CD4-positive, alpha-beta T cell (primary cell): ENCODE results near the gene EPC2. TPM values are rescaled to one million over a fixed set of nuclear protein-coding genes. Genes with fewer than 3 reads are reported as not detected.
A peak's percentile ranks its signal among the peaks of the same experiment; 100 is the strongest.
"Not testable (repeated sequence)": the region's sequence is repeated elsewhere in the genome, so short reads cannot be mapped to it uniquely, and the experiment has no call there.

Experiments
- ATAC-seq: fragments of 200-7000 bp; cut with Tn5 transposase; one replicate; pipeline ENCODE4 v1.10.0; 2022; ENCODE audit warnings: mild to moderate bottlenecking; ENCODE audit not compliant: poor library complexity
- CTCF ChIA-PET: fragments of 350-600 bp; sonication (Branson Sonifier 250); formaldehyde crosslinking; loops from one replicate; lab custom pipeline; 2021; ENCODE audit warnings: antibody characterized with exemption, inconsistent platforms; lab: Charles Lee
- POLR2A ChIA-PET: fragments of 350-600 bp; sonication (Branson Sonifier 250); formaldehyde crosslinking; loops from one replicate; lab custom pipeline; 2021; ENCODE audit warnings: antibody characterized with exemption, inconsistent platforms; lab: Charles Lee
- DNase-seq, 14 experiments: peaks; one replicate each; pipeline ENCODE4 v3.0.0-alpha.2; 2013 to 2020; ENCODE audit warnings: mixed read lengths in 2 of 14
- H3K27ac ChIP-seq, 2 donors: one replicate each; pipeline versions ENCODE4 v1.5.1 to v1.7.0; 2013; ENCODE audit warnings: low read length in 2 of 2, low read depth in 1 of 2, mild to moderate bottlenecking in 1 of 2
- H3K27me3 ChIP-seq, 2 experiments: 1 replicate in 1 of 2; 2 replicates in 1 of 2; pipeline versions ENCODE4 v1.6.1 to v1.7.0; 2013; ENCODE audit warnings: low read length in 2 of 2, control low read depth in 1 of 2, mild to moderate bottlenecking in 1 of 2, moderate library complexity in 1 of 2; ENCODE audit not compliant: insufficient read depth in 2 of 2, control insufficient read depth in 1 of 2
- H3K36me3 ChIP-seq: one replicate; pipeline ENCODE4 v1.6.1; 2013; ENCODE audit warnings: low read length, control low read depth; ENCODE audit not compliant: insufficient read depth
- H3K4me1 ChIP-seq: one replicate; pipeline ENCODE4 v1.6.1; 2013; ENCODE audit warnings: low read length, control low read depth; ENCODE audit not compliant: insufficient read depth
- H3K4me3 ChIP-seq: one replicate; pipeline ENCODE4 v1.5.1; 2013; ENCODE audit warnings: mild to moderate bottlenecking, low read length, moderate library complexity
- H3K9me3 ChIP-seq, 2 experiments: 1 replicate in 1 of 2; 2 replicates in 1 of 2; pipeline versions ENCODE4 v1.6.1 to v1.7.0; 2013; ENCODE audit warnings: low read length in 2 of 2, mild to moderate bottlenecking in 2 of 2, control low read depth in 1 of 2, moderate library complexity in 1 of 2; ENCODE audit not compliant: control insufficient read depth in 1 of 2, insufficient read depth in 1 of 2
- H3K27ac Mint-ChIP-seq: one replicate; pipeline ENCODE4 v1.8.0; 2020; ENCODE audit warnings: mixed read lengths
- H3K27me3 Mint-ChIP-seq: one replicate; pipeline ENCODE4 v1.8.0; 2021; ENCODE audit warnings: mixed read lengths
- H3K36me3 Mint-ChIP-seq: one replicate; pipeline ENCODE4 v1.8.0; 2021; ENCODE audit warnings: low read depth, mixed read lengths
- H3K4me1 Mint-ChIP-seq: one replicate; pipeline ENCODE4 v1.8.0; 2021; ENCODE audit warnings: low read depth, mixed read lengths
- H3K4me3 Mint-ChIP-seq: one replicate; pipeline ENCODE4 v1.8.0; 2020; ENCODE audit warnings: mild to moderate bottlenecking, mixed read lengths
- H3K9me3 Mint-ChIP-seq: one replicate; pipeline ENCODE4 v1.8.0; 2020; ENCODE audit warnings: mixed read lengths
- CTCF ChIP-seq: fragments of 200-600 bp; IDR thresholded peaks from one replicate; pipeline ENCODE4 v1.8.0; 2022; ENCODE audit warnings: antibody characterized with exemption, mild to moderate bottlenecking
- intact Hi-C, 2 experiments: fragments of 100-400 bp; cut with DNase I in 1 of 2; cut with micrococcal nuclease in 1 of 2; formaldehyde crosslinking; loops; one replicate each; pipeline versions ENCODE4 v1.15.1 to v1.9.0; 2023 to 2025; cut with DNase I, micrococcal nuclease
- total RNA-seq, 174 experiments: library from RNA in 2 of 174; stranded (reverse) in 2 of 174; gene quantifications; one replicate each; pipeline ENCODE4 v1.2.3 and lab custom pipeline; 2021 to 2026

Gene EPC2
- total RNA-seq, 2 experiments from 2014 or later: 79.6 to 85.5 TPM

- H3K4me3 ChIP-seq: no peak overlapping the region
- Mint-ChIP-seq H3K4me1 (peaks cover 89% of the 10 kb centered on the region), H3K9me3 (peaks cover 3% of the 10 kb centered on the region), H3K27ac (no peak overlapping the region), H3K36me3 (peaks cover 13% of the 10 kb centered on the region), H3K4me3 (no peak overlapping the region), H3K27me3 (no peaks in the 10 kb centered on the region)
- ATAC-seq (no peak), DNase-seq (no peak)
- ChIA-PET CTCF (no interaction called here), POLR2A (interaction anchor here (1.7 kb wide), 1 partner anchor 27 kb away, joined by 4 read pairs; the partner anchor contains the start of gene EPC2)
- no peaks in the 10 kb centered on the region for H3K27me3 ChIP-seq
- H3K4me1 ChIP-seq: peaks cover 29% of the 10 kb centered on the region
- H3K36me3 ChIP-seq: no peaks in the 10 kb centered on the region
- H3K27ac ChIP-seq: no peak overlapping the region
- no peaks in the 10 kb centered on the region for H3K9me3 ChIP-seq
- intact Hi-C loops: no loop called here
- TF ChIP-seq CTCF: no peak
Observed at GRCh38 chr2:148670773-148671172, 26.2 kb downstream of the EPC2 start.

- no peaks in the 10 kb centered on the region for H3K27me3 ChIP-seq
- H3K4me3 ChIP-seq: no peak overlapping the region
- intact Hi-C loops: no loop called here
- peak; percentile 71 for ATAC-seq
- ChIA-PET CTCF (interaction anchor here (0.6 to 4.0 kb wide), 7 partner anchors 14 to 277 kb away, joined by 3 to 20 read pairs (median 3); partner anchors contain the start of gene EPC2), POLR2A (interaction anchor here (0.8 to 0.9 kb wide), 2 partner anchors 28 to 31 kb away, joined by 3 to 5 read pairs; no protein-coding TSS in a partner anchor)
- Mint-ChIP-seq H3K9me3 (peaks cover 3% of the 10 kb centered on the region), H3K27me3 (no peaks in the 10 kb centered on the region), H3K27ac (no peak overlapping the region), H3K4me3 (peak overlapping the region; percentile 68), H3K4me1 (peaks cover 75% of the 10 kb centered on the region), H3K36me3 (peaks cover 19% of the 10 kb centered on the region)
- H3K36me3 ChIP-seq: no peaks in the 10 kb centered on the region
- DNase-seq: peak in 8 of 14 experiments; percentile 3 to 69 (median 39)
- H3K9me3 ChIP-seq: peaks cover 0 to 8% of the 10 kb centered on the region in 2 experiments
- H3K27ac ChIP-seq: no peak overlapping the region
- H3K4me1 ChIP-seq: peaks cover 19% of the 10 kb centered on the region
- TF ChIP-seq CTCF: peak; percentile 69
Observed at GRCh38 chr2:148674063-148675020, 29.8 kb downstream of the EPC2 start.

- peaks cover 0 to 8% of the 10 kb centered on the region in 2 experiments for H3K9me3 ChIP-seq
- CTCF ChIA-PET: interaction anchor here (1.4 to 4.0 kb wide), 2 partner anchors 31 to 166 kb away, joined by 3 to 20 read pairs; partner anchors contain the start of gene EPC2
- intact Hi-C loops: no loop called here
Observed at GRCh38 chr2:148675708-148676107, 31.2 kb downstream of the EPC2 start.

GRCh38 chr2:148678302-148679179 lies 34.0 kb downstream of the EPC2 start:
- H3K9me3 ChIP-seq, H3K27ac Mint-ChIP-seq, H3K36me3 ChIP-seq, POLR2A ChIA-PET, H3K4me3 Mint-ChIP-seq, ATAC-seq, H3K4me3 ChIP-seq, H3K9me3 Mint-ChIP-seq, H3K27ac ChIP-seq, CTCF ChIA-PET, DNase-seq, H3K27me3 ChIP-seq, intact Hi-C loops, H3K27me3 Mint-ChIP-seq: not testable (repeated sequence)
- peaks cover 73% of the 10 kb centered on the region for H3K4me1 Mint-ChIP-seq
- peaks cover 17% of the 10 kb centered on the region for H3K36me3 Mint-ChIP-seq
- peaks cover 11% of the 10 kb centered on the region for H3K4me1 ChIP-seq

More at GRCh38 chr2:148675708-148676107, 31.2 kb downstream of the EPC2 start:
- H3K27me3 ChIP-seq: no peaks in the 10 kb centered on the region
- DNase-seq (no peak), ATAC-seq (no peak)
- Mint-ChIP-seq H3K4me1 (peaks cover 71% of the 10 kb centered on the region), H3K36me3 (peaks cover 19% of the 10 kb centered on the region), H3K9me3 (peaks cover 3% of the 10 kb centered on the region), H3K27me3 (no peaks in the 10 kb centered on the region), H3K4me3 (peak overlapping the region; percentile 27), H3K27ac (peak overlapping the region; percentile 7)
- H3K4me1 ChIP-seq: peaks cover 12% of the 10 kb centered on the region
- H3K36me3 ChIP-seq: no peaks in the 10 kb centered on the region
- no peak overlapping the region for H3K4me3 ChIP-seq
- no peak overlapping the region for H3K27ac ChIP-seq
- no peak for TF ChIP-seq CTCF
- POLR2A ChIA-PET: interaction anchor here (0.8 to 0.9 kb wide), 2 partner anchors 30 to 32 kb away, joined by 3 to 5 read pairs; no protein-coding TSS in a partner anchor
